Astrocyte of the cerebellum (primary cell): ENCODE data around the gene SMC3.

Source experiments
- DNase-seq: peaks from one replicate; pipeline ENCODE4 v3.0.0-alpha.2; 2011; ENCODE audit warnings: low read depth
- H3K4me3 ChIP-seq: 2 replicates; pipeline ENCODE4 v1.5.1; 2011; ENCODE audit warnings: mild to moderate bottlenecking, low read depth, low read length, moderate library complexity
- in situ Hi-C: cut with HindIII; loops from 2 replicates; pipeline ENCODE4 v1.10.0; 2017; ENCODE audit warnings: low sequenced_read_pairs
- TF ChIP-seq, protein P1 (sequence below): IDR thresholded peaks from 2 replicates; pipeline ENCODE4 v1.5.1; 2012; ENCODE audit warnings: low read length, low read depth, moderate library complexity, mild to moderate bottlenecking; ENCODE audit errors: missing control alignments

Gene SMC3

DNA sequence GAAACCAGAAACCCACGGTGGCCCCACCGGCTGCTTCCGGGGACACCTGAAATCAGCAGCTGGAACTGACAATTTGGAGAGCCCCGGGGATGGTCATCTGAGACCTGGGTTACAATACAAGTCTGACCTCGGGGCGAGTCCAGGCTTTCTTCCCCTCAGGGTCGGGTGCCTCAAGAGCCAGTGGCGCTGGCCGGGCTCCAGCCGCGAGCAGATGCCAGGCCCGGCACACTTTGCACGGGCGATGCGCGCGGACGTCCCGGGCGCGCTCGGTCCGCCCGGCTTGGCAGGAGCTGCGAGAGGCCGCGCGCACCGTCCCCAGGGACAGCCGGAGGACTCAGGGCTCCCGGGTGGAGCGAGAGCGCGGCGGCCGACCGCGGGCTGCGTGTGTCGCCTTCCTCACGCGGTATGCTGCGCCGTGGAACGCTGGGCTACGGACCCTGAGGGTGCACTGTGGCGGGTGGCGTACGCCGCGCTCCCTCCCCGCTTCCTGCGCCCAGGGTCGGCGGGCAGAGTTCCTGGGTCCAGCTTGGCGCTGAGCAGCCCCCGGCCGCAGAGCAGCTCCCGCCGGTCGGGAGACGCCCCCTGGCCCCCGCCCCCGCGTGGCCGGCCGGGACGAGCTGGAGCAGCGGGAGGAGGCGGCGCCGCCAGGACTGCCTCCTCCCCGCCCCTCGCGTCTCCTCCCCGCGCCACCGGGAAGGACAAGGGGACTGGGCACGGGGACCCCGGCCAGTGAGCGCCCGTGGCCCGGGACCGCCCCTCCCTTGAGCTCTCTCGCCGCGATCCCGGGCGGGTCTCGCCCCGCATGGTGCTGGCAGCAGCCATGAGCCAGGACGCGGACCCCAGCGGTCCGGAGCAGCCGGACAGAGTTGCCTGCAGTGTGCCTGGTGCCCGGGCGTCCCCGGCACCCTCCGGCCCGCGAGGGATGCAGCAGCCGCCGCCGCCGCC, 76.4 kb downstream of the SMC3 start, which contains the start of gene RBM20:
Gene RBM20 (plus strand): TSS at position 684 of the 945 bp plus-strand sequence. CDS start 119 bp downstream, at position 803.
- DNase-seq: no peak
- in situ Hi-C loops: no loop called here
- TF ChIP-seq, protein P1, sequence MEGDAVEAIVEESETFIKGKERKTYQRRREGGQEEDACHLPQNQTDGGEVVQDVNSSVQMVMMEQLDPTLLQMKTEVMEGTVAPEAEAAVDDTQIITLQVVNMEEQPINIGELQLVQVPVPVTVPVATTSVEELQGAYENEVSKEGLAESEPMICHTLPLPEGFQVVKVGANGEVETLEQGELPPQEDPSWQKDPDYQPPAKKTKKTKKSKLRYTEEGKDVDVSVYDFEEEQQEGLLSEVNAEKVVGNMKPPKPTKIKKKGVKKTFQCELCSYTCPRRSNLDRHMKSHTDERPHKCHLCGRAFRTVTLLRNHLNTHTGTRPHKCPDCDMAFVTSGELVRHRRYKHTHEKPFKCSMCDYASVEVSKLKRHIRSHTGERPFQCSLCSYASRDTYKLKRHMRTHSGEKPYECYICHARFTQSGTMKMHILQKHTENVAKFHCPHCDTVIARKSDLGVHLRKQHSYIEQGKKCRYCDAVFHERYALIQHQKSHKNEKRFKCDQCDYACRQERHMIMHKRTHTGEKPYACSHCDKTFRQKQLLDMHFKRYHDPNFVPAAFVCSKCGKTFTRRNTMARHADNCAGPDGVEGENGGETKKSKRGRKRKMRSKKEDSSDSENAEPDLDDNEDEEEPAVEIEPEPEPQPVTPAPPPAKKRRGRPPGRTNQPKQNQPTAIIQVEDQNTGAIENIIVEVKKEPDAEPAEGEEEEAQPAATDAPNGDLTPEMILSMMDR: no peak
- H3K4me3 ChIP-seq: peak within 1 kb of the TSS; percentile 56

DNA sequence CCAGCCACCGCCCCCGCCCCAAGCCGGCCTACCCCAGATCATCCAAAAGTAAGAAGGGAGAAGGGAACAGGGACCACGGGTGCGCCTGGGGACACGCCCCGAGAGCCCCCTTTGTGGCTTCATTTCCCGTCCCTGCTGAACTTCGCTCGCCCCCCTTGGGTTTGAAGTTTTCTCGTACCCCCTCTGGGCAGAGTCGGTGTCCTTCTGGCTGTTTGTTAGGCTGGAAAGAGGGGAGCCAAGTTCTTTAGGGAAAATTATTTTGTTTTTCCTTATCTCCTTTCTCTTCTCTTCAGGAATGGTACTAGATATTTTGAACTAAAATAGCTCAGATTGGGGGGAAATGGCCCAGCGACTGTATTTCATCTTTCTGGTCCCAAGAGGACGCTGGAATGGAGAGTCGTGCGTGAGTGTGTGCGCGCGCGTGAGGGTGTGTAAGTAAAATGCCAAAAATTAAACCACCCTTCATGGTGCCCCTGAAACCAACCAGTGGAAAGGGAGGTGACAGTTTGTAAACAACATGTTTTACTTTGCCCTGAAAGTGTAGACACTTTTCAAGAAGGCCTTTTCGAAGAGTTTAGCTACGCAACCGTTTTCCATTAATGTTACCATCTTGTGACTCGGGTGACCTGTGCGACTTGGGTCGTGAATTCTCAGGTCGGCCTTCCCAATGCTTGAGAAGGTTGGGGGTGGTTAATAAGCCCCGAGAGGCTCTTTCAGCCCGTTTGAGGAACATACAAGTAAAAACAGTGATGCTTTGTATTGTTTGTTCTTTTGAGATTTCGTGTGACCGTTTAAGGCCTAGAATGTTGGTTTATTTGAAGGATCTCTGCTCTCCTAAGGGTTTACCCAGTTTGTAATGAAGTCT, 77.3 kb downstream of the SMC3 start:
- in situ Hi-C loops: no loop called here
- TF ChIP-seq, protein P1: no peak
- H3K4me3 ChIP-seq: peak overlapping the region; percentile 56
- DNase-seq: no peak

DNA sequence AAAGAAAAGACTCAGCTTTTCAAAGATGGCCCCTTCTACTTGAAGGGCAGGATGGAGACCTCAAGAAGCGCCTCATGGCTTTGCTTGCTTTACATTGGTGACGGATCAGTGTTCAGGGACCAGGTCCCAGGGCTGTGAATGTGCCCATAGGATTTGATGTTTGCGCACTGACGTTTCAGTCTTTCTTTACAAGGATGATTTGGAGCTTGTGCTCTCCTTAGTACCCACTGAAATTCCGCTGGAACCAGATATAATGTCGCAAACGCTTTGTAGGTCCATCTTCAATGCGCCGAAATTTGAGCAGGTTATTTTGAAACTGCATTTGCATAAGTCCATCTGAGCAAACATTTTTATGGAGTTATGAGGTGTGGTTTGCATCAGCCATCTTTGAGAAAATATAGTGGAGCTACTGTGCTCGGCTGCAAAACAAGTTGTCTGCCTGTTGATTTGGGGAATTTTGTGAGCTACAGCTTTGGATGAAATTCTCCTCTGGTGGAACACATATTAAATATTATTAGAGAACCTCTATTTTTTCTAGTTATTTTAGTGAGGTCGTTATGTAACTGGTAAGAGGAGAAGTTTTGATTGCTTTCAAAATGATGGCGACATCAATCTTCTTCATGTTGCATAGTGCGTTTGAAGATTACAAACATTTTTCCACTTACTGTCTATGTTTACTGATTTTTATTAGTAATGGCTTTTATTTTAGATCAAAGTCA, 79.1 kb downstream of the SMC3 start:
- DNase-seq: no peak
- H3K4me3 ChIP-seq: no peak overlapping the region
- in situ Hi-C loops: no loop called here
- TF ChIP-seq, protein P1: no peak

DNA sequence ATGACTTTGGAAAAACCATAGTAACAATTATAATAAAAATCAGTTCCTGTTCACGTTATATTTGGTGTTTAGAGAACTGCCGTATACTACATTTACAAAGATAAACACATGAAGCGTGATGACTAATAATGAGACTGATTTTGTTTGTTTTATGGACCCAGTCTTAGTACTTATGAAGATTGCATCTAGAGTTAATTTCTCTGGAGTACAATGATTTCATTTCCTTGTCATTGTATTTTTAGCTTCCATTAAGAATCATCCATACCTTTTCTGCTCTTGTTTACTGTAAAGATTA, 79.6 kb downstream of the SMC3 start:
- in situ Hi-C loops: no loop called here
- no peak for DNase-seq
- TF ChIP-seq, protein P1: no peak

DNA sequence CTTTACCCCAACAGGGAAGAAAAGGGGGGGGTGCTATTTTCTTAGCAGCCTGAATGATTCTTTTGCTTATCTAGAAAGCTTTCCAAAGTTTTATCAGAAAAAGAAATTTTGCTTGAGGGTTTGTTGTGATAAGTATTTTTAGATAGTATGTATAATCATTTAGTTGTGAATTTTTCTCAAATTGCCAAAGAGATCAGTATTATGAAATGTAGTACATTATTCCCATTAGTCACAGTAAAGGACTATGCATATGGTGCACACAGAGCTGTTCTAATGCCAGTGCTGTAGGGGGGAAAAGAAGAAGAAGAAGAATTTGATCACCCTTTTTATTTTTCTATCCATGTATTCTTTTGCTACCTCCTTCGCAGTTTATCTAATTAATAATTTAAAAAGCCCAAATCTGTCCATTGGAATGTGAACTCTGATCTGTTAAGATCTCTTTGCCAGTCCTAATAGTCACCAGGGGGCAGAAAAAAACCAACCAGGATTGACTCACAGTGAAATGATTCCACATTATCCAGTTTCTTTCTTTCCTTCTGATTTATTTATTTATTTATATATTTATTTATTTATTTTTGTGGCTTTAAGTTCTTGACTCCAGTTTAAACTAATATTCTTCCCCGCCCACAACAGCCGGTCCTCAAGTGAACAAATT, 81.3 kb downstream of the SMC3 start:
- TF ChIP-seq, protein P1: peak; percentile 6
- DNase-seq: no peak
- no peak overlapping the region for H3K4me3 ChIP-seq
- in situ Hi-C loops: no loop called here

More for the DNA sequence above, 79.6 kb downstream of the SMC3 start:
- H3K4me3 ChIP-seq: no peak overlapping the region
